Measurements from ENCODE around the gene ARAP1. TPM values are rescaled to one million over a fixed set of nuclear protein-coding genes. Genes with fewer than 3 reads are reported as not detected.

The ARAP1 gene
- total RNA-seq, 1 donor: 95.2 TPM

- H3K4me3 ChIP-seq (ENCODE audit: insufficient read depth, low read length): no peak overlapping the region
- DNase-seq (ENCODE audit: insufficient read length, low spot score, missing footprints): peak; percentile 99
- peaks cover 25% of the 10 kb centered on the region for H3K36me3 ChIP-seq (ENCODE audit: insufficient read depth, low read length)
- no peak overlapping the region for H3K27ac ChIP-seq (ENCODE audit: low read depth, low read length)
- H2AFZ ChIP-seq (ENCODE audit: low read length): no peak overlapping the region
- TF ChIP-seq CTCF (IDR thresholded peaks at IDR 0.05; ENCODE audit: extremely low read depth, low read depth, low read length): peak; percentile 71
- H4K20me1 ChIP-seq (ENCODE audit: insufficient read depth, low read length): peaks cover 37% of the 10 kb centered on the region
- H3K4me2 ChIP-seq (ENCODE audit: insufficient read depth, low read length): no peak overlapping the region
- H3K79me2 ChIP-seq (ENCODE audit: insufficient read depth, low read length): no peaks in the 10 kb centered on the region
- H3K27me3 ChIP-seq (ENCODE audit: insufficient read depth, low read length): peaks cover 21% of the 10 kb centered on the region
- no peaks in the 10 kb centered on the region for H3K9me3 ChIP-seq (ENCODE audit: low read depth, low read length)
- H3K4me1 ChIP-seq (ENCODE audit: insufficient read depth, low read length): peaks cover 11% of the 10 kb centered on the region
Measured at GRCh38 chr11:72684236-72684912, 67.8 kb downstream of the ARAP1 start.

- Histone ChIP-seq H3K9me3 (ENCODE audit: low read depth, low read length) (no peaks in the 10 kb centered on the region), H3K27me3 (ENCODE audit: insufficient read depth, low read length) (peaks cover 25% of the 10 kb centered on the region), H3K4me2 (ENCODE audit: insufficient read depth, low read length) (no peak overlapping the region), H3K36me3 (ENCODE audit: insufficient read depth, low read length) (peaks cover 19% of the 10 kb centered on the region), H3K4me3 (ENCODE audit: insufficient read depth, low read length) (no peak overlapping the region), H3K79me2 (ENCODE audit: insufficient read depth, low read length) (no peaks in the 10 kb centered on the region), H4K20me1 (ENCODE audit: insufficient read depth, low read length) (peaks cover 37% of the 10 kb centered on the region), H3K27ac (ENCODE audit: low read depth, low read length) (no peak overlapping the region), H3K4me1 (ENCODE audit: insufficient read depth, low read length) (peaks cover 11% of the 10 kb centered on the region), H2AFZ (ENCODE audit: low read length) (no peak overlapping the region)
- DNase-seq (ENCODE audit: insufficient read length, low spot score, missing footprints): peak; percentile 94
- TF ChIP-seq CTCF (IDR thresholded peaks at IDR 0.05; ENCODE audit: extremely low read depth, low read depth, low read length): peak; percentile 92
Measured at GRCh38 chr11:72683782-72684200, 68.4 kb downstream of the ARAP1 start.

- no peak overlapping the region for H3K4me2 ChIP-seq (ENCODE audit: insufficient read depth, low read length)
- H2AFZ ChIP-seq (ENCODE audit: low read length): no peak overlapping the region
- peaks cover 15% of the 10 kb centered on the region for H3K36me3 ChIP-seq (ENCODE audit: insufficient read depth, low read length)
- H3K27ac ChIP-seq (ENCODE audit: low read depth, low read length): no peak overlapping the region
- no peak for DNase-seq (ENCODE audit: insufficient read length, low spot score, missing footprints)
- H3K79me2 ChIP-seq (ENCODE audit: insufficient read depth, low read length): no peaks in the 10 kb centered on the region
- peaks cover 11% of the 10 kb centered on the region for H3K4me1 ChIP-seq (ENCODE audit: insufficient read depth, low read length)
- peaks cover 34% of the 10 kb centered on the region for H3K27me3 ChIP-seq (ENCODE audit: insufficient read depth, low read length)
- no peaks in the 10 kb centered on the region for H3K9me3 ChIP-seq (ENCODE audit: low read depth, low read length)
- H3K4me3 ChIP-seq (ENCODE audit: insufficient read depth, low read length): no peak overlapping the region
- H4K20me1 ChIP-seq (ENCODE audit: insufficient read depth, low read length): peaks cover 37% of the 10 kb centered on the region
- TF ChIP-seq CTCF (IDR thresholded peaks at IDR 0.05; ENCODE audit: extremely low read depth, low read depth, low read length): no peak
Measured at GRCh38 chr11:72682858-72683243, 69.4 kb downstream of the ARAP1 start.

DNA sequence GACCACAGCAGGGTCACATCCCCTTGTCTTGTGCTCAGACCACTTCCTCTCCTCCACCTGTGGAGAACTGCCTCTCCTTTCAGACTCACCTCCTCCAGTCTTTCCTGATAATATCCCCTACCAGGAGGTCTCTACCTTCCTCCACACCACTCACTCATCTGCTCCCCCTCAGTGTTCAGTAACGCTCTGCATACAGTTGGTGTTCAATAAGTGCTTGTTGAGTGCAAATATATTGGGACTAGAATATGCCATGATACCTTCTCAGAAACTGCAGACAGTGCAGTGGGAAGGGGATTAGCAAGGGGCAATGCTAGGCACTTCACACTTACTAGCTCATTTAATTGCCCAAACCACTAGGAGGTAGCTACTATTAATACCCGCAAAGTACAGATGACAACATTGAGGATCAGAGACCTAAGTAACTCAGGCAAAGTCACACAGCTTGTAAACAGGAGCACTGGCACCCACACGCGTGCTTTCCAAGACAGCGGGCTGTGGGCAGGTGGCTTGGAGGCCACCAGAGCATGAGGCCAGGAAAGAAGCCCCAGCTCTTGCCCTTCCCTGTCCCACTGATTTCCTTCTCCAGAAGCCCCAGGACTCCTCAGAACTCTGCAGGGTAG is 69.9 kb downstream of the ARAP1 start:
- H3K36me3 ChIP-seq (ENCODE audit: insufficient read depth, low read length): peaks cover 10% of the 10 kb centered on the region
- H3K4me3 ChIP-seq (ENCODE audit: insufficient read depth, low read length): no peak overlapping the region
- H3K27me3 ChIP-seq (ENCODE audit: insufficient read depth, low read length): peaks cover 37% of the 10 kb centered on the region
- H4K20me1 ChIP-seq (ENCODE audit: insufficient read depth, low read length): peaks cover 34% of the 10 kb centered on the region
- H3K4me2 ChIP-seq (ENCODE audit: insufficient read depth, low read length): no peak overlapping the region
- TF ChIP-seq CTCF (IDR thresholded peaks at IDR 0.05; ENCODE audit: extremely low read depth, low read depth, low read length): no peak
- no peaks in the 10 kb centered on the region for H3K9me3 ChIP-seq (ENCODE audit: low read depth, low read length)
- peaks cover 11% of the 10 kb centered on the region for H3K4me1 ChIP-seq (ENCODE audit: insufficient read depth, low read length)
- no peak overlapping the region for H3K27ac ChIP-seq (ENCODE audit: low read depth, low read length)
- DNase-seq (ENCODE audit: insufficient read length, low spot score, missing footprints): no peak
- H3K79me2 ChIP-seq (ENCODE audit: insufficient read depth, low read length): no peaks in the 10 kb centered on the region
- H2AFZ ChIP-seq (ENCODE audit: low read length): no peak overlapping the region

Data from osteoblast (primary cell).